H1 (cell line): ENCODE results near the gene ZBTB34. TPM values are rescaled to one million over a fixed set of nuclear protein-coding genes. Genes with fewer than 3 reads are reported as not detected.

ENCODE experiments used
- CBX8 ChIP-seq: fragments of 300-800, 300-1000 bp; sonication (generic); IDR thresholded peaks from 2 replicates; pipeline ENCODE4 v1.7.1; 2016; ENCODE audit warnings: low read depth, low read length, borderline replicate concordance
- GABPA ChIP-seq: IDR thresholded peaks from 2 replicates; pipeline ENCODE4 v1.6.1; 2011; ENCODE audit warnings: mild to moderate bottlenecking, low read length, moderate library complexity, borderline replicate concordance; ENCODE audit not compliant: insufficient read depth
- JUN ChIP-seq: IDR thresholded peaks from 2 replicates; pipeline ENCODE4 v1.6.1; 2011; ENCODE audit warnings: low read depth, mild to moderate bottlenecking, improper control_type of control experiment, low read length
- RNF2 ChIP-seq: fragments of 200-900, 300-1000 bp; sonication (generic); IDR thresholded peaks from 2 replicates; pipeline ENCODE4 v1.7.1; 2016; ENCODE audit warnings: borderline replicate concordance, low read depth, mild to moderate bottlenecking, antibody characterized with exemption, low read length; ENCODE audit not compliant: poor library complexity, severe bottlenecking; ENCODE audit errors: missing control alignments
- SIN3A ChIP-seq, 2 experiments: IDR thresholded peaks in 1 of 2; conservative IDR thresholded peaks in 1 of 2; 2 replicates each; pipeline ENCODE4 v1.6.1; 2011 to 2012; ENCODE audit warnings: low read length in 2 of 2, improper control_type of control experiment in 1 of 2, low read depth in 1 of 2, mild to moderate bottlenecking in 1 of 2
- SIX5 ChIP-seq: IDR thresholded peaks from 2 replicates; pipeline ENCODE4 v1.6.1; 2011; ENCODE audit warnings: mild to moderate bottlenecking, low read depth, low read length
- polyA plus RNA-seq, 7 experiments: library from polyadenylated mRNA; depleted of rRNA in 3 of 7; stranded (reverse) in 5 of 7; unstranded in 2 of 7; fragments of >200 nt in 5 of 7; fragments of 200-250 nt in 2 of 7; gene quantifications; 1 replicate in 5 of 7; 2 replicates in 1 of 7; 4 replicates in 1 of 7; pipeline versions ENCODE4 v1.2.1 to v1.2.3, GENCODE V29; 2011 to 2013; ENCODE audit warnings: missing spikeins in 2 of 7, mixed read lengths in 2 of 7
- total RNA-seq: library from RNA; stranded (reverse); fragmentation: NEBNext Ultra II Directional; extraction: Animal tissue kit (Norgen Biotek cat#: 25700); gene quantifications from 2 replicates; pipeline ENCODE4 v1.2.1, GENCODE V29; 2021
- TF ChIP-seq, protein P1 (sequence below): IDR thresholded peaks from 2 replicates; pipeline ENCODE4 v1.6.1; 2011; ENCODE audit warnings: low read depth, mild to moderate bottlenecking, low read length; ENCODE audit not compliant: insufficient read depth
- TF ChIP-seq, protein P2 (sequence below): IDR thresholded peaks from 2 replicates; pipeline ENCODE4 v1.6.1; 2012; ENCODE audit warnings: inconsistent platforms
- TF ChIP-seq, protein P3 (sequence below), 3 experiments: IDR thresholded peaks; 1 replicate in 2 of 3; 2 replicates in 1 of 3; pipeline versions ENCODE4 v1.5.1 to v1.6.1; 2011; ENCODE audit warnings: low read length in 3 of 3, mild to moderate bottlenecking in 3 of 3, inconsistent platforms in 2 of 3, low read depth in 1 of 3, moderate library complexity in 1 of 3; ENCODE audit not compliant: insufficient read depth in 1 of 3; ENCODE audit errors: control extremely low read depth in 1 of 3

The ZBTB34 gene
- total and polyA plus RNA-seq, 2 of the 8 experiments (the other 6 are each of a cell fraction or from before 2014, with no cell fraction given): 8.2 to 15.9 TPM

DNA sequence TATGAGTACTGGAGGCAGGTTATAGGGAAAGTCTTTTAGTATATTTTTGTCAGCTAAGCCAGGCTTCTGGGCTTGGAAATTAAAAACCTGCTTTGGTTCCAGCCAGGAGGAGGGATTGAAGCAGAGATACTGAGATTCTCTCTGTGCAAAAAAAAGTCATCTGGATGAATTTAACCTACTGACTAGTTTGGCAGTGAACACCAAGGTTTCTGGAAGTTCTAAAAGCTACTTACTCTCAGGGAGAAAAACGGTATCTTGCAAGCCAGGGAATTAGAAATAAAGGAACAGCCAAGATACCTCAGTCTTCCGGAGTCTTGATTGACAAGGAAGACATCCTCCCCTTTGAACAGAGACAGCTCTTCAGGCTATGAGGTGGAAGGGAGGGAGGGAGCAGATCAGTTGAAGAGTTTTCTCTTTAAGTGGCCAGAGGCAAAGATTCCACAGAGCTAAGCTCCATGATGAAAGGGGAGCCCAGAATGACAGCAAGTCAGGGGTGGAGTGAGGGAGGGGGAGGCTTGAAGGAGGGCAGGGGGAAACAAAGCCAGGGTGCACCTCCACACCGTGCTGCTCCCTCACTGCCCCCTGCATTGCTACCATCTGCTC lies 8.3 kb upstream of the ZBTB34 start (continued):
- TF ChIP-seq, protein P1, sequence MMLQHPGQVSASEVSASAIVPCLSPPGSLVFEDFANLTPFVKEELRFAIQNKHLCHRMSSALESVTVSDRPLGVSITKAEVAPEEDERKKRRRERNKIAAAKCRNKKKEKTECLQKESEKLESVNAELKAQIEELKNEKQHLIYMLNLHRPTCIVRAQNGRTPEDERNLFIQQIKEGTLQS: no peak
- TF ChIP-seq, protein P2, sequence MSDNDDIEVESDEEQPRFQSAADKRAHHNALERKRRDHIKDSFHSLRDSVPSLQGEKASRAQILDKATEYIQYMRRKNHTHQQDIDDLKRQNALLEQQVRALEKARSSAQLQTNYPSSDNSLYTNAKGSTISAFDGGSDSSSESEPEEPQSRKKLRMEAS: no peak
- no peak for TF ChIP-seq SIN3A (conservative IDR thresholded peaks at IDR 0.05 in 1 of 2, IDR thresholded peaks at IDR 0.05 in 1 of 2; ENCODE audit: low read depth in 1 of 2, low read length in 2 of 2)
- no peak for TF ChIP-seq GABPA
- TF ChIP-seq, protein P3, sequence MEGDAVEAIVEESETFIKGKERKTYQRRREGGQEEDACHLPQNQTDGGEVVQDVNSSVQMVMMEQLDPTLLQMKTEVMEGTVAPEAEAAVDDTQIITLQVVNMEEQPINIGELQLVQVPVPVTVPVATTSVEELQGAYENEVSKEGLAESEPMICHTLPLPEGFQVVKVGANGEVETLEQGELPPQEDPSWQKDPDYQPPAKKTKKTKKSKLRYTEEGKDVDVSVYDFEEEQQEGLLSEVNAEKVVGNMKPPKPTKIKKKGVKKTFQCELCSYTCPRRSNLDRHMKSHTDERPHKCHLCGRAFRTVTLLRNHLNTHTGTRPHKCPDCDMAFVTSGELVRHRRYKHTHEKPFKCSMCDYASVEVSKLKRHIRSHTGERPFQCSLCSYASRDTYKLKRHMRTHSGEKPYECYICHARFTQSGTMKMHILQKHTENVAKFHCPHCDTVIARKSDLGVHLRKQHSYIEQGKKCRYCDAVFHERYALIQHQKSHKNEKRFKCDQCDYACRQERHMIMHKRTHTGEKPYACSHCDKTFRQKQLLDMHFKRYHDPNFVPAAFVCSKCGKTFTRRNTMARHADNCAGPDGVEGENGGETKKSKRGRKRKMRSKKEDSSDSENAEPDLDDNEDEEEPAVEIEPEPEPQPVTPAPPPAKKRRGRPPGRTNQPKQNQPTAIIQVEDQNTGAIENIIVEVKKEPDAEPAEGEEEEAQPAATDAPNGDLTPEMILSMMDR (IDR thresholded peaks at IDR 0.05; ENCODE audit: control extremely low read depth in 1 of 3, insufficient read depth in 1 of 3, low read depth in 1 of 3, low read length in 3 of 3): no peak
- no peak for TF ChIP-seq SIX5
- TF ChIP-seq CBX8: no peak
- no peak for TF ChIP-seq JUN
- no peak for TF ChIP-seq RNF2
